ENCODE results near the gene C19orf81. TPM values are rescaled to one million over a fixed set of nuclear protein-coding genes. Genes with fewer than 3 reads are reported as not detected.

Gene C19orf81
- total RNA-seq, 1 experiment from 2014 or later, result 0.41 TPM

DNA sequence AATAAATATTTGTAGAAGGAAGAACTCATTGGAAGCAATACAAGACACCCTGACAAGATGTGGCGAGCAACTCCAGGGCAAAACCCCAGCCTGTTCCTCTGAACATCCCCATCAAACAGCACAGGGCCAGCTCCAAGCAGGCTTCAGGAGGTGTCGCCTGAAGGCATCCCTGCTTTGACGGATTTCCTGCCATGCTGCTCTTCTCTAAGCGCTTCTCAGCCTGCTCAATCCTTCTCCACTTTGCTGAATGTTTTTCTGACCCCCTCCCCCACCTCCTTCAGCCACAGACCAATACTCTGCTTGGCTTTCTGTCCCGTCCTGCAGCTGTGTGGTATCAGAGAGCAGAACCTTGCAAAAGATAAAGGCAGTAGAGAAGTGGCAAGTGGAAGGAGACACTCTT is 28.4 kb downstream of the C19orf81 start:
- Mint-ChIP-seq H3K27me3 (ENCODE audit: insufficient read depth, unreplicated experiment) (peaks cover 24% of the 10 kb centered on the region), H3K4me3 (ENCODE audit: unreplicated experiment) (no peak overlapping the region), H3K9me3 (ENCODE audit: unreplicated experiment) (peaks cover 10% of the 10 kb centered on the region), H3K27ac (ENCODE audit: unreplicated experiment) (no peak overlapping the region), H3K36me3 (ENCODE audit: insufficient read depth, unreplicated experiment) (peaks cover 6% of the 10 kb centered on the region), H3K4me1 (ENCODE audit: low read depth, unreplicated experiment) (no peaks in the 10 kb centered on the region)
- intact Hi-C loops (cut with micrococcal nuclease; ENCODE audit: unreplicated experiment), result no loop called here
- H3K27me3 ChIP-seq (replicated peaks; ENCODE audit: control insufficient read depth, insufficient read depth, low read length), result no peaks in the 10 kb centered on the region; the same call in 1 of the 2 replicates
- ChIA-PET CTCF (no interaction called here), POLR2A (no interaction called here)
- BruUV-seq (replicated peaks), result no TSS peak
- DNase-seq, result no peak
- H3K4me1 ChIP-seq, result no peaks in the 10 kb centered on the region
- H3K4me3 ChIP-seq (ENCODE audit: low read depth, low read length), result no peak overlapping the region
- TF ChIP-seq, protein P1, sequence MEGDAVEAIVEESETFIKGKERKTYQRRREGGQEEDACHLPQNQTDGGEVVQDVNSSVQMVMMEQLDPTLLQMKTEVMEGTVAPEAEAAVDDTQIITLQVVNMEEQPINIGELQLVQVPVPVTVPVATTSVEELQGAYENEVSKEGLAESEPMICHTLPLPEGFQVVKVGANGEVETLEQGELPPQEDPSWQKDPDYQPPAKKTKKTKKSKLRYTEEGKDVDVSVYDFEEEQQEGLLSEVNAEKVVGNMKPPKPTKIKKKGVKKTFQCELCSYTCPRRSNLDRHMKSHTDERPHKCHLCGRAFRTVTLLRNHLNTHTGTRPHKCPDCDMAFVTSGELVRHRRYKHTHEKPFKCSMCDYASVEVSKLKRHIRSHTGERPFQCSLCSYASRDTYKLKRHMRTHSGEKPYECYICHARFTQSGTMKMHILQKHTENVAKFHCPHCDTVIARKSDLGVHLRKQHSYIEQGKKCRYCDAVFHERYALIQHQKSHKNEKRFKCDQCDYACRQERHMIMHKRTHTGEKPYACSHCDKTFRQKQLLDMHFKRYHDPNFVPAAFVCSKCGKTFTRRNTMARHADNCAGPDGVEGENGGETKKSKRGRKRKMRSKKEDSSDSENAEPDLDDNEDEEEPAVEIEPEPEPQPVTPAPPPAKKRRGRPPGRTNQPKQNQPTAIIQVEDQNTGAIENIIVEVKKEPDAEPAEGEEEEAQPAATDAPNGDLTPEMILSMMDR (IDR thresholded peaks at IDR 0.05; ENCODE audit: insufficient read depth in 1 of 2, low read depth in 1 of 2, low read length in 1 of 2, severe bottlenecking in 1 of 2, unreplicated experiment in 1 of 2), result no peak
- no peaks in the 10 kb centered on the region for H3K9me3 ChIP-seq
- H3K36me3 ChIP-seq (ENCODE audit: control insufficient read depth, insufficient read depth, low read length), result no peaks in the 10 kb centered on the region

DNA sequence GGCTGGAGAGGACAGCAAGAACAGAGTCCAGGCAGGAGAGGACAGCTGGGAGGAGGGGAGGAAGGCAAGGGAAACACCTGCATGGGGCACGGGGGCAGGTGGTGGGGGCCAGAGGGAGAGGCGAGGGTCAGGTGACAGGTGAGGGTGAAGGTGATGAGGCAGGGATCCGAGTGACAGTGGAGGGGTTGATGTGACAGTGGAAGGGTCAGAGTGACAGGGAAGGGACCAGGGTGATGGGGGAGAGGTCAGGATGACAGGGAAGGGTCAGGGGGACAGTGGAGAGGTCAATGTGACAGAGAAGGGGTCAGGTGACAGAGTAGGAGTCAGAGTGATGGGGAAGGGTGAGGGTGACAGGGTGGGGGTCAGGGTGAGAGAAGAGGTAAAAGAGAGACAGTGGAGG is 29.1 kb downstream of the C19orf81 start:
- no peak overlapping the region for H3K4me3 Mint-ChIP-seq (ENCODE audit: unreplicated experiment)
- ChIA-PET CTCF (no interaction called here), POLR2A (no interaction called here)
- H3K4me1 Mint-ChIP-seq (ENCODE audit: low read depth, unreplicated experiment), result no peaks in the 10 kb centered on the region
- TF ChIP-seq, protein P1 (IDR thresholded peaks at IDR 0.05; ENCODE audit: insufficient read depth in 1 of 2, low read depth in 1 of 2, low read length in 1 of 2, severe bottlenecking in 1 of 2, unreplicated experiment in 1 of 2), result no peak
- peaks cover 10% of the 10 kb centered on the region for H3K9me3 Mint-ChIP-seq (ENCODE audit: unreplicated experiment)
- H3K27ac Mint-ChIP-seq (ENCODE audit: unreplicated experiment), result no peak overlapping the region
- Histone ChIP-seq H3K9me3 (no peaks in the 10 kb centered on the region), H3K4me3 (ENCODE audit: low read depth, low read length) (no peak overlapping the region), H3K36me3 (ENCODE audit: control insufficient read depth, insufficient read depth, low read length) (no peaks in the 10 kb centered on the region), H3K27me3 (replicated peaks; ENCODE audit: control insufficient read depth, insufficient read depth, low read length) (peaks cover under 1% of the 10 kb centered on the region), H3K4me1 (no peaks in the 10 kb centered on the region)
- peaks cover 22% of the 10 kb centered on the region for H3K27me3 Mint-ChIP-seq (ENCODE audit: insufficient read depth, unreplicated experiment)
- no peak for DNase-seq
- intact Hi-C loops (cut with micrococcal nuclease; ENCODE audit: unreplicated experiment), result no loop called here
- H3K36me3 Mint-ChIP-seq (ENCODE audit: insufficient read depth, unreplicated experiment), result peaks cover 6% of the 10 kb centered on the region
- BruUV-seq (replicated peaks), result no TSS peak

DNA sequence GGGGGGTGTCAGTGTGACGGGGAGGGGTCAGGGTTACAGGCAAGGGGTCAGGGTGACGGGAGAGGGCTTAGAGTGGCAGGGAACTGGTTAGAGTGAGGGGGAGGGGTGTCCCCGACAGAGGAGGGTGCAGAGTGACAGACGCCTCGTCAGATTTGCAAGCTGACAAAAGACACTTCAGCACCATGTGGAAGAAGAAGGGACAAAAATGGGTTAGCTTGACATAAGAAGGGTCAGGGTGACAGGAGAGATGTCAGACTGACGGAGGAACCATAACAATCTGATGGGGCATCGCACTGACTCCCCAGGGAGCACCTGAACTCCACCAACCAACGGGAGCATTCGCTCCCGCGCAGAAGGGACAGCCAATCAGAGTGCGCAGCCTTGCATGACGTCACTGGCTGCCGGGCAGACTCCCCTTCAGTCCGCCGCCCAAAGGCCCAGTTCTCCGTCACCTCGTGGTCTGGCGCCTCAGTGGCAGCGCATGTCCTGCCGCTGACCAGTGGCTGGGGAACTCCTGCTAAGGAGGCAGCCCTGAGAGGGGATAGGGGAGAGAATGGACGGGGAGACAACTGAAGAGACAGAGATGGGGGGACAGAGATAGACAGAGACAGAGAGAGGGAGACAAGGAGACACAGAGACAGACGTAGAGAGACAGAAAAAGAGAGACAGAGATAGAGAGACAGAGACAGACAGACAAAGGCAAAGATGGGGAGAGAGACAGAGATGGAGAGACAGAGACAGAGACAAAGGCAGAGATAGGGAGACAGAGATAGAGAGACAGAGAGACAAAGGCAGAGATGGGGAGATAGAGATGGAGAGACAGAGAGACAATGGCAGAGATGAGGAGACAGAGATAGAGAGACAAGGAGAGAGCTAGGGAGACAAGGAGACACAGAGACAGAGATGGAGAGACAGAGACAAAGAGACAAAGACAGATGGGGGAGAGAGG is 30.2 kb downstream of the C19orf81 start:
- TF ChIP-seq, protein P1 (IDR thresholded peaks at IDR 0.05; ENCODE audit: insufficient read depth in 1 of 2, low read depth in 1 of 2, low read length in 1 of 2, severe bottlenecking in 1 of 2, unreplicated experiment in 1 of 2), result no peak
- H3K9me3 Mint-ChIP-seq (ENCODE audit: unreplicated experiment), result peaks cover 10% of the 10 kb centered on the region
- no peaks in the 10 kb centered on the region for H3K4me1 Mint-ChIP-seq (ENCODE audit: low read depth, unreplicated experiment)
- POLR2A ChIA-PET, result no interaction called here
- H3K4me3 Mint-ChIP-seq (ENCODE audit: unreplicated experiment), result no peak overlapping the region
- no TSS peak for BruUV-seq (replicated peaks)
- no peak overlapping the region for H3K27ac Mint-ChIP-seq (ENCODE audit: unreplicated experiment)
- no peaks in the 10 kb centered on the region for H3K4me1 ChIP-seq
- H3K36me3 ChIP-seq (ENCODE audit: control insufficient read depth, insufficient read depth, low read length), result no peaks in the 10 kb centered on the region
- H3K27me3 ChIP-seq (replicated peaks; ENCODE audit: control insufficient read depth, insufficient read depth, low read length), result peaks cover 2% of the 10 kb centered on the region
- peak; percentile 86 for DNase-seq
- no peaks in the 10 kb centered on the region for H3K9me3 ChIP-seq
- intact Hi-C loops (cut with micrococcal nuclease; ENCODE audit: unreplicated experiment), result no loop called here
- H3K36me3 Mint-ChIP-seq (ENCODE audit: insufficient read depth, unreplicated experiment), result peaks cover 6% of the 10 kb centered on the region
- H3K4me3 ChIP-seq (ENCODE audit: low read depth, low read length), result no peak overlapping the region
- H3K27me3 Mint-ChIP-seq (ENCODE audit: insufficient read depth, unreplicated experiment), result peaks cover 22% of the 10 kb centered on the region
- CTCF ChIA-PET, result no interaction called here

Measured in Caco-2 (cell line).